Stomach (tissue), 9 donors: Measurements from ENCODE around the gene PLEKHA5. TPM values are rescaled to one million over a fixed set of nuclear protein-coding genes. Genes with fewer than 3 reads are reported as not detected.

ENCODE experiments used
- DNase-seq, 2 donors: peaks; one replicate each; pipeline versions ENCODE4 v3.0.0 to v3.0.0-alpha.2; 2013 to 2019
- H3K27ac ChIP-seq, 5 donors: fragments of 200-600 bp in 4 of 5; sonication (generic) in 4 of 5; one replicate each; pipeline ENCODE4 v1.5.1; 2013 to 2019; ENCODE audit warnings: mild to moderate bottlenecking in 1 of 5, moderate library complexity in 1 of 5
- H3K27me3 ChIP-seq, 3 donors: fragments of 200-600 bp; sonication (generic); one replicate each; pipeline ENCODE4 v1.5.1; 2017 to 2019; ENCODE audit warnings: mixed run types in 1 of 3
- H3K36me3 ChIP-seq, 4 donors: fragments of 200-600 bp; sonication (generic); 1 replicate in 3 of 4; 2 replicates in 1 of 4; pipeline ENCODE4 v1.5.1; 2016 to 2019
- H3K4me1 ChIP-seq, 4 donors: fragments of 200-600 bp; sonication (generic); one replicate each; pipeline ENCODE4 v1.5.1; 2016 to 2019
- H3K4me3 ChIP-seq, 4 donors: fragments of 200-600 bp; sonication (generic) in 3 of 4; one replicate each; pipeline ENCODE4 v1.5.1; 2016 to 2019; ENCODE audit warnings: mild to moderate bottlenecking in 1 of 4
- H3K9me3 ChIP-seq, 4 donors: fragments of 200-600 bp; sonication (generic); one replicate each; pipeline ENCODE4 v1.5.1; 2016 to 2019
- EP300 ChIP-seq: sonication (generic); formaldehyde crosslinking; IDR thresholded peaks from one replicate; pipeline ENCODE4 v1.6.1; 2017; ENCODE audit warnings: antibody characterized with exemption
- POLR2A ChIP-seq, 4 donors: fragments of 450-650 bp; IDR thresholded peaks; one replicate each; pipeline ENCODE4 v1.6.1; 2016; ENCODE audit warnings: antibody characterized with exemption in 4 of 4, control low read depth in 2 of 4, mild to moderate bottlenecking in 1 of 4, moderate library complexity in 1 of 4
- POLR2AphosphoS5 ChIP-seq, 3 donors: sonication (generic); formaldehyde crosslinking; IDR thresholded peaks; one replicate each; pipeline ENCODE4 v1.6.1; 2016; ENCODE audit warnings: antibody characterized with exemption in 3 of 3
- WGBS, 5 donors: extraction: QIAGEN DNeasy Blood & Tissue Kit in 3 of 5; methylation state at CpG; one replicate each; pipeline versions ENCODE4 v1.1.5 to v1.1.7; 2013 to 2018; 5-methylcytosine and 5-hydroxymethylcytosine counted together
- intact Hi-C: fragments of 100-400 bp; cut with DNase I; formaldehyde crosslinking; loops from one replicate; pipeline ENCODE4 v1.15.1; 2023; ENCODE audit warnings: low total_unique reads
- polyA plus RNA-seq, 3 donors: library from polyadenylated mRNA; stranded (reverse); fragments of 200-250 nt; gene quantifications; one replicate each; pipeline ENCODE4 v1.2.3, GENCODE V29; 2013
- total RNA-seq, 5 donors: library from RNA; depleted of rRNA; stranded (reverse); fragments of >200 nt; gene quantifications; one replicate each; pipeline versions ENCODE4 v1.1.0 to v1.2.3, GENCODE V29; 2014 to 2016
- TF ChIP-seq, protein P1 (sequence below), 7 experiments: fragments of 450-650 bp in 4 of 7; fragments of 200-600 bp in 3 of 7; sonication (generic) in 3 of 7; IDR thresholded peaks; one replicate each; pipeline ENCODE4 v1.5.1; 2016 to 2019; ENCODE audit warnings: antibody characterized with exemption in 7 of 7, control low read depth in 2 of 7, mild to moderate bottlenecking in 1 of 7
- donor health status: healthy with polysubstance abuse.
- donor health status: Bipolar disorder and iron deficiency.
- donor health status: healthy.

PLEKHA5 gene
- total and polyA plus RNA-seq, 8 donors = 13.8 to 156 (median 36.6) TPM

DNA sequence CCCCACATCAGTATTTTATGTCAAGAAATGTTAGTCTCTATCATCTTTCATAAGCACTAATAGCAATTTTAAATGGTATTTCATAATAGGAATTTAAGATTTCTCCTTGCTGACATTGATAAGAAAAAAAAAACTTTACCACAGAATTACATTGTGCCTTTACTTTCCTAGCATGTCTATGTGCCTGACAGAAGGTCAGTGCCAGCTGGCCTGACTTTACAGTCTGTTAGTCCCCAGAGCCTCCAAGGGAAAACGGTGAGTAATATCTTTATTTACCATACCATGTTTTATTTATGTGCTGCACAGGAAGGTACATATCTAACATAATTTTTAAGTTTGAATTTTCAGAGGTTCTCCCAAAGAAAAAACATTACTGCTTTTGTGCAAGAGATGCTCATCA is 157.8 kb downstream of the PLEKHA5 start:
- no peaks in the 10 kb centered on the region for H3K9me3 ChIP-seq
- 22 to 31% (median 24%) methylated on average over 1 of the region's 1 CpG for WGBS, 5 donors
- H3K27ac ChIP-seq = no peak overlapping the region
- no peak overlapping the region for H3K4me3 ChIP-seq
- no peak for DNase-seq
- TF ChIP-seq POLR2A (IDR thresholded peaks at IDR 0.05) (no peak), EP300 (no peak), POLR2AphosphoS5 (IDR thresholded peaks at IDR 0.05) (no peak)
- TF ChIP-seq, protein P1, sequence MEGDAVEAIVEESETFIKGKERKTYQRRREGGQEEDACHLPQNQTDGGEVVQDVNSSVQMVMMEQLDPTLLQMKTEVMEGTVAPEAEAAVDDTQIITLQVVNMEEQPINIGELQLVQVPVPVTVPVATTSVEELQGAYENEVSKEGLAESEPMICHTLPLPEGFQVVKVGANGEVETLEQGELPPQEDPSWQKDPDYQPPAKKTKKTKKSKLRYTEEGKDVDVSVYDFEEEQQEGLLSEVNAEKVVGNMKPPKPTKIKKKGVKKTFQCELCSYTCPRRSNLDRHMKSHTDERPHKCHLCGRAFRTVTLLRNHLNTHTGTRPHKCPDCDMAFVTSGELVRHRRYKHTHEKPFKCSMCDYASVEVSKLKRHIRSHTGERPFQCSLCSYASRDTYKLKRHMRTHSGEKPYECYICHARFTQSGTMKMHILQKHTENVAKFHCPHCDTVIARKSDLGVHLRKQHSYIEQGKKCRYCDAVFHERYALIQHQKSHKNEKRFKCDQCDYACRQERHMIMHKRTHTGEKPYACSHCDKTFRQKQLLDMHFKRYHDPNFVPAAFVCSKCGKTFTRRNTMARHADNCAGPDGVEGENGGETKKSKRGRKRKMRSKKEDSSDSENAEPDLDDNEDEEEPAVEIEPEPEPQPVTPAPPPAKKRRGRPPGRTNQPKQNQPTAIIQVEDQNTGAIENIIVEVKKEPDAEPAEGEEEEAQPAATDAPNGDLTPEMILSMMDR (IDR thresholded peaks at IDR 0.05) = no peak
- intact Hi-C loops = no loop called here
- no peaks in the 10 kb centered on the region for H3K27me3 ChIP-seq
- H3K4me1 ChIP-seq = peaks cover 0 to 35% (median 9%) of the 10 kb centered on the region in 4 donors
- peaks cover 11 to 33% (median 28%) of the 10 kb centered on the region in 4 donors for H3K36me3 ChIP-seq

DNA sequence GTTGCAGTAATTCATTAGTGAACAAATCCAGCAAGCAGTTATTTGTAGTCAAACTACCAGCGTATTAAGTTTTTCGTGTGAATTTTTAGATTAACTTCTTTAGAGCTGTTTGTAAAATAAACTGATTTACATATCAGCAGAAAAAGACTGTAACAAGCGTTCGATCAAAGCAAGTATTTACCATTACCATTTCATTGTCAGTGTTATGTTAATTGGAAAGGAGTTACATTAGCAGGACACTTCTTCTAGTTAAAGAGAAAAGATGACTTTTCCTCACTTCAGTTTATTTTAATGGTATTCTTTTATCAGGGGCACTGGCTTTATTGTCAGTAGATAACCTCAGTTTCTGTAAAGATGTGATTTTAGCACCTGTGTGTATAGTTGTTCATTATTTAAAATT is 158.6 kb downstream of the PLEKHA5 start:
- Histone ChIP-seq H3K36me3 (peaks cover 11 to 32% (median 28%) of the 10 kb centered on the region in 4 donors), H3K4me1 (peaks cover 0 to 35% (median 9%) of the 10 kb centered on the region in 4 donors), H3K9me3 (no peaks in the 10 kb centered on the region), H3K4me3 (no peak overlapping the region), H3K27me3 (no peaks in the 10 kb centered on the region), H3K27ac (no peak overlapping the region)
- intact Hi-C loops = no loop called here
- WGBS, 5 donors = 61 to 80% (median 76%) methylated on average over 4 of the region's 4 CpGs
- TF ChIP-seq POLR2A (IDR thresholded peaks at IDR 0.05) = peak in 1 of 4 donors; percentile 18
- TF ChIP-seq POLR2AphosphoS5 (IDR thresholded peaks at IDR 0.05) = no peak
- TF ChIP-seq, protein P1 (IDR thresholded peaks at IDR 0.05) = no peak
- no peak for TF ChIP-seq EP300
- no peak for DNase-seq

DNA sequence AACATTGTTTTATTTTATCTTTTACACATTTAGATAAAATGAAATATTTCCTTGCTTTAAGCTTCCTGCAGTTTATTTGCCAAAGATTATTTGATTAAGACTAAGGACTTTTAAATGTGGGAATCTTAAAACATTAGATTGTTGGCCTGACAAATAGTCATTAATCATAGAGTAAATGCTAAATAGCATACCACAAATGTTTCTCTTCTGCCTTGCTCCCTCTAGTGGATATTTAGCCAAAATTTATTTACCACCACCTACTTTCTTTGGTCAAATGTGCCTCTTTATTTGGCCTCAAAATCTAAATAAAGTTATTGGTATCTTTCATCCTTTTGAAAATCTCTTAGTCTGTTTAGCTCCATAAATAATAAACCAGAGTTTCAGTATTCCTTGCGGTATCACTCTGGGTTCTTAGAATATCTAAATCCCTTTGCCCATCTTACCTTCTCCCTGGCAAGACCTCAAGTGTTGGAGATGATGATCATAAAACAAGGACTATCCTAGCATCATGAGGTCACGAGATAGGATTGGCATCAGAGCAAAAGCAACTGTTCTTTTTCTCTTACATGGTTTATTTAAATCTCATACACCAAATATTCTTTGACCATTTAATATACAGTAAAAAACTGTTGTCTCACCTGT is 159.2 kb downstream of the PLEKHA5 start:
- no peak for TF ChIP-seq EP300
- TF ChIP-seq POLR2A (IDR thresholded peaks at IDR 0.05) = no peak
- no peak for TF ChIP-seq POLR2AphosphoS5 (IDR thresholded peaks at IDR 0.05)
- TF ChIP-seq, protein P1 (IDR thresholded peaks at IDR 0.05) = peak in 4 of 7 experiments; percentile 39 to 56 (median 46)
- Histone ChIP-seq H3K4me1 (peaks cover 0 to 35% (median 9%) of the 10 kb centered on the region in 4 donors), H3K9me3 (no peaks in the 10 kb centered on the region), H3K27me3 (no peaks in the 10 kb centered on the region), H3K27ac (no peak overlapping the region), H3K4me3 (no peak overlapping the region), H3K36me3 (peaks cover 7 to 26% (median 23%) of the 10 kb centered on the region in 4 donors)
- intact Hi-C loops = no loop called here
- DNase-seq = peak in 1 of 2 donors; percentile 61
- WGBS, 5 donors = 59 to 76% (median 67%) methylated on average over 2 of the region's 2 CpGs

DNA sequence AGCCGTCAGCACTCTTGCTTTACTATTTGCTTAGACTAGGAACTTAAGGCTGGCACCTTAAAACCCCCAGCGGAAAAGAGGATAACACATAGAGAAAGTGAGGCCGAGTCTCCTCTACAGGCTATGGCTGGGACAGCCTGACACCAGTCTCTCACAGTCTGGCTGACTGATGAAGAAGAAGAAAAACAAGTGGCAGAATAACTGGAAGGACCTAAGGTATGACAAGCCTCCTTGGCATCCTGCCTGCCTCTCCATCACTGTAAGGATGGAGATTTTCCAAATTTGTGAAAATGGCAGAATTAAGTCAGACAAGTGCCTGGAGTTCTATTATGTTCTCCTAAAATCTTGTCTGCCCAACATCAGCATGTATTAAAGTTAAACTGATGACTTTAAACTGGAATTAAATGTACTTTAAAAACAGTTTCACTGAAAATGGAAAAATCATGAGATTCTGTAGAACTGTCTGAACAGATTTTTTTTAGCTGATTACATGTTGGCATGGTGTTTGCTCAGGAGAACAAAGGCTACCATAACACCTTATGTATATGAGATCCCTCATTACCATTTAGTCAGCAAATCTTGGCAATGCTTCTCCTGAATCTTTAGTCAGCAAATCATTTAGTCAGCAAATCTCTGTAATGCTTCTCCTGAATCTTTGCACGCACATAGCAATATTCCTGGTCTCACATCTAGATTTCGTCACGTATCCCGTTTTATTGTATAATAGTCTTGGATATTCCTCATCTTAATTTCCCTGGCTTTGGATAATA is 169.5 kb downstream of the PLEKHA5 start:
- no peaks in the 10 kb centered on the region for H3K27me3 ChIP-seq
- DNase-seq = no peak
- TF ChIP-seq EP300 (no peak), POLR2AphosphoS5 (IDR thresholded peaks at IDR 0.05) (no peak), POLR2A (IDR thresholded peaks at IDR 0.05) (no peak)
- TF ChIP-seq, protein P1 (IDR thresholded peaks at IDR 0.05) = no peak
- no peaks in the 10 kb centered on the region for H3K9me3 ChIP-seq
- peaks cover 0 to 19% (median 14%) of the 10 kb centered on the region in 4 donors for H3K36me3 ChIP-seq
- peaks cover 0 to 28% (median 4%) of the 10 kb centered on the region in 4 donors for H3K4me1 ChIP-seq
- H3K27ac ChIP-seq = no peak overlapping the region
- 88 to 97% (median 90%) methylated on average over 7 of the region's 7 CpGs for WGBS, 5 donors
- H3K4me3 ChIP-seq = no peak overlapping the region
- intact Hi-C loops = loop anchor here (10.0 kb wide), 1 partner anchor 444 kb away; no protein-coding TSS in a partner anchor
